Astrocyte (in vitro differentiated cells and primary cell): ENCODE data around the gene MTUS2. TPM values are rescaled to one million over a fixed set of nuclear protein-coding genes. Genes with fewer than 3 reads are reported as not detected.

Experiments used
- DNase-seq: peaks from one replicate; pipeline ENCODE4 v3.0.0-alpha.2; 2010; ENCODE audit warnings: low read depth
- FAIRE-seq: peaks from 2 replicates; lab custom pipeline; 2011; peaks lifted over from hg19 to GRCh38; lab: Jason Lieb, UNC
- H2AFZ ChIP-seq: 2 replicates; pipeline ENCODE4 v1.6.0; 2012; ENCODE audit warnings: low read depth, low read length, inconsistent platforms
- H3K27ac ChIP-seq: 2 replicates; pipeline ENCODE4 v1.5.1; 2011; ENCODE audit warnings: low read depth, low read length, inconsistent platforms
- H3K27me3 ChIP-seq: 2 replicates; pipeline ENCODE4 v1.6.0; 2011; ENCODE audit warnings: low read length, inconsistent platforms; ENCODE audit not compliant: insufficient read depth
- H3K36me3 ChIP-seq: 2 replicates; pipeline ENCODE4 v1.5.1; 2011; ENCODE audit warnings: low read length, inconsistent platforms; ENCODE audit not compliant: insufficient read depth
- H3K4me1 ChIP-seq: 2 replicates; pipeline ENCODE4 v1.5.1; 2011; ENCODE audit warnings: low read length, inconsistent platforms; ENCODE audit not compliant: insufficient read depth
- H3K4me2 ChIP-seq: 2 replicates; pipeline ENCODE4 v1.6.0; 2012; ENCODE audit warnings: low read length, inconsistent platforms
- H3K4me3 ChIP-seq: 2 replicates; pipeline ENCODE4 v1.5.1; 2011; ENCODE audit warnings: low read depth, mild to moderate bottlenecking, low read length, inconsistent platforms; ENCODE audit not compliant: insufficient read depth
- H3K79me2 ChIP-seq: 2 replicates; pipeline ENCODE4 v1.6.0; 2012; ENCODE audit warnings: mild to moderate bottlenecking, low read length, inconsistent platforms; ENCODE audit not compliant: insufficient read depth
- H3K9ac ChIP-seq: 2 replicates; pipeline ENCODE4 v1.6.0; 2012; ENCODE audit warnings: mild to moderate bottlenecking, low read length, inconsistent platforms
- H3K9me3 ChIP-seq: 2 replicates; pipeline ENCODE4 v1.5.1; 2012; ENCODE audit warnings: low read depth, mild to moderate bottlenecking, low read length, inconsistent platforms; ENCODE audit not compliant: insufficient read depth
- H4K20me1 ChIP-seq: 2 replicates; pipeline ENCODE4 v1.6.0; 2012; ENCODE audit warnings: low read length, inconsistent platforms; ENCODE audit not compliant: insufficient read depth
- H3K27ac Mint-ChIP-seq: one replicate; pipeline ENCODE4 v1.8.0; 2021; ENCODE audit warnings: mild to moderate bottlenecking, mixed read lengths; ENCODE audit not compliant: unreplicated experiment
- H3K27me3 Mint-ChIP-seq: one replicate; pipeline ENCODE4 v1.8.0; 2021; ENCODE audit warnings: low read depth, mixed read lengths; ENCODE audit not compliant: unreplicated experiment
- H3K36me3 Mint-ChIP-seq: one replicate; pipeline ENCODE4 v1.8.0; 2021; ENCODE audit warnings: low read depth, mixed read lengths; ENCODE audit not compliant: unreplicated experiment
- H3K4me1 Mint-ChIP-seq: one replicate; pipeline ENCODE4 v1.8.0; 2021; ENCODE audit warnings: low read depth, mixed read lengths; ENCODE audit not compliant: unreplicated experiment
- H3K4me3 Mint-ChIP-seq: one replicate; pipeline ENCODE4 v1.8.0; 2021; ENCODE audit warnings: mild to moderate bottlenecking, moderate library complexity, mixed read lengths; ENCODE audit not compliant: unreplicated experiment
- H3K9me3 Mint-ChIP-seq: one replicate; pipeline ENCODE4 v1.8.0; 2021; ENCODE audit warnings: mild to moderate bottlenecking, mixed read lengths; ENCODE audit not compliant: unreplicated experiment
- CTCF ChIP-seq: IDR thresholded peaks from 2 replicates; pipeline ENCODE4 v1.5.1; 2011; ENCODE audit warnings: low read depth, mild to moderate bottlenecking, inconsistent platforms, low read length, moderate library complexity; ENCODE audit not compliant: insufficient read depth
- EZH2 ChIP-seq: IDR thresholded peaks from 2 replicates; pipeline ENCODE4 v1.6.1; 2012; ENCODE audit warnings: mild to moderate bottlenecking, low read length, inconsistent platforms; ENCODE audit not compliant: insufficient read depth
- total RNA-seq: library from RNA; stranded (reverse); gene quantifications from 2 replicates; pipeline ENCODE4 v1.2.1, GENCODE V29; 2021

The MTUS2 gene
- total RNA-seq, 1 donor from 2014 or later: 0.50 TPM

- H3K27ac Mint-ChIP-seq: no peak overlapping the region
- no peaks in the 10 kb centered on the region for H3K36me3 ChIP-seq
- peaks cover 2% of the 10 kb centered on the region for H3K36me3 Mint-ChIP-seq
- no peak overlapping the region for H3K27ac ChIP-seq
- H2AFZ ChIP-seq: no peak overlapping the region
- peaks cover 7% of the 10 kb centered on the region for H3K4me1 ChIP-seq
- TF ChIP-seq CTCF (no peak), EZH2 (no peak)
- no peak overlapping the region for H3K9ac ChIP-seq
- no peak for DNase-seq
- peaks cover 11% of the 10 kb centered on the region for H3K27me3 ChIP-seq
- peaks cover 3% of the 10 kb centered on the region for H4K20me1 ChIP-seq
- H3K4me1 Mint-ChIP-seq: peaks cover 26% of the 10 kb centered on the region
- H3K9me3 Mint-ChIP-seq: no peaks in the 10 kb centered on the region
- H3K4me2 ChIP-seq: no peak overlapping the region
- H3K9me3 ChIP-seq: no peaks in the 10 kb centered on the region
- H3K79me2 ChIP-seq: no peaks in the 10 kb centered on the region
- peaks cover 7% of the 10 kb centered on the region for H3K27me3 Mint-ChIP-seq
- H3K4me3 Mint-ChIP-seq: no peak overlapping the region
- no peak overlapping the region for H3K4me3 ChIP-seq
- no peak for FAIRE-seq
Observed at GRCh38 chr13:29500386-29500785, 680.2 kb downstream of the MTUS2 start.

- Mint-ChIP-seq H3K9me3 (no peaks in the 10 kb centered on the region), H3K27me3 (peaks cover 7% of the 10 kb centered on the region), H3K4me3 (no peak overlapping the region), H3K36me3 (peaks cover 2% of the 10 kb centered on the region), H3K4me1 (peaks cover 19% of the 10 kb centered on the region), H3K27ac (no peak overlapping the region)
- DNase-seq: no peak
- Histone ChIP-seq H3K4me1 (peaks cover 7% of the 10 kb centered on the region), H3K27me3 (peaks cover 4% of the 10 kb centered on the region), H3K9me3 (no peaks in the 10 kb centered on the region), H3K79me2 (no peaks in the 10 kb centered on the region), H4K20me1 (peaks cover 3% of the 10 kb centered on the region), H3K4me3 (no peak overlapping the region), H3K4me2 (no peak overlapping the region), H3K36me3 (no peaks in the 10 kb centered on the region), H3K9ac (no peak overlapping the region), H3K27ac (no peak overlapping the region), H2AFZ (no peak overlapping the region)
- no peak for TF ChIP-seq CTCF
- no peak for TF ChIP-seq EZH2
- FAIRE-seq: no peak
Observed at GRCh38 chr13:29501674-29502073, 681.5 kb downstream of the MTUS2 start.

- H3K9me3 Mint-ChIP-seq: no peaks in the 10 kb centered on the region
- DNase-seq (no peak), FAIRE-seq (no peak)
- H3K27ac ChIP-seq: no peak overlapping the region
- peaks cover 7% of the 10 kb centered on the region for H3K27me3 Mint-ChIP-seq
- peak overlapping the region; percentile 78 for H3K4me2 ChIP-seq
- TF ChIP-seq EZH2: no peak
- no peak for TF ChIP-seq CTCF
- H3K9me3 ChIP-seq: no peaks in the 10 kb centered on the region
- no peak overlapping the region for H3K4me3 Mint-ChIP-seq
- H4K20me1 ChIP-seq: peaks cover 4% of the 10 kb centered on the region
- no peak overlapping the region for H3K9ac ChIP-seq
- peaks cover 2% of the 10 kb centered on the region for H3K36me3 Mint-ChIP-seq
- H3K27ac Mint-ChIP-seq: no peak overlapping the region
- H3K4me1 ChIP-seq: no peaks in the 10 kb centered on the region
- no peak overlapping the region for H3K4me3 ChIP-seq
- H3K27me3 ChIP-seq: peaks cover 3% of the 10 kb centered on the region
- H3K36me3 ChIP-seq: no peaks in the 10 kb centered on the region
- H3K4me1 Mint-ChIP-seq: peaks cover 11% of the 10 kb centered on the region
- no peaks in the 10 kb centered on the region for H3K79me2 ChIP-seq
- no peak overlapping the region for H2AFZ ChIP-seq
Observed at GRCh38 chr13:29502391-29503008, 682.4 kb downstream of the MTUS2 start.
